Neural cell (in vitro differentiated cells): ENCODE results near the gene FZD2. TPM values are rescaled to one million over a fixed set of nuclear protein-coding genes. Genes with fewer than 3 reads are reported as not detected.

ENCODE experiments used
- H2AFZ ChIP-seq: fragments of 200-600, 300-800 bp; sonication (generic), shearing (Covaris generic); 2 replicates; pipeline ENCODE4 v1.6.0; 2014; ENCODE audit warnings: low read depth, mild to moderate bottlenecking, antibody characterized with exemption, low read length, moderate library complexity
- H3F3A ChIP-seq: fragments of 200-600 bp; shearing (Covaris generic); 2 replicates; pipeline ENCODE4 v1.6.1; 2016; ENCODE audit warnings: mild to moderate bottlenecking, moderate library complexity, mixed read lengths, antibody characterized with exemption, low read length; ENCODE audit not compliant: insufficient read depth, poor library complexity, severe bottlenecking
- H3K27ac ChIP-seq: fragments of 200-600, 300-800 bp; sonication (generic), shearing (Covaris generic); 2 replicates; pipeline ENCODE4 v1.5.1; 2014; ENCODE audit warnings: mild to moderate bottlenecking, low read length, moderate library complexity
- H3K27me3 ChIP-seq: fragments of 300-800, 200-600 bp; sonication (generic), shearing (Covaris generic); 2 replicates; pipeline ENCODE4 v1.6.0; 2014; ENCODE audit warnings: mild to moderate bottlenecking, low read depth, low read length, moderate library complexity; ENCODE audit not compliant: insufficient read depth
- H3K36me3 ChIP-seq: fragments of 300-800, 200-600 bp; sonication (generic), shearing (Covaris generic); 2 replicates; pipeline ENCODE4 v1.5.1; 2014; ENCODE audit warnings: mild to moderate bottlenecking, antibody characterized with exemption, low read length, moderate library complexity; ENCODE audit not compliant: insufficient read depth
- H3K4me2 ChIP-seq: fragments of 300-800, 200-600 bp; sonication (generic), shearing (Covaris generic); 2 replicates; pipeline ENCODE4 v1.6.0; 2014; ENCODE audit warnings: mild to moderate bottlenecking, low read length
- H3K4me3 ChIP-seq: fragments of 300-800, 200-600 bp; sonication (generic), shearing (Covaris generic); 2 replicates; pipeline ENCODE4 v1.5.1; 2014; ENCODE audit warnings: mild to moderate bottlenecking, low read length, moderate library complexity
- H3K79me2 ChIP-seq: fragments of 200-600 bp; shearing (Covaris generic); replicated peaks from 2 replicates; pipeline ENCODE4 v1.6.0; 2014; ENCODE audit warnings: mild to moderate bottlenecking, low read length, moderate library complexity; ENCODE audit not compliant: insufficient read depth
- H3K9ac ChIP-seq: fragments of 300-800, 200-600 bp; sonication (generic), shearing (Covaris generic); 2 replicates; pipeline ENCODE4 v1.6.1; 2016; ENCODE audit warnings: mild to moderate bottlenecking, low read length, mixed read lengths
- H3K9me2 ChIP-seq: fragments of 200-600 bp; shearing (Covaris generic); 2 replicates; pipeline ENCODE4 v1.6.1; 2016; ENCODE audit warnings: mild to moderate bottlenecking, low read length, mixed read lengths; ENCODE audit not compliant: insufficient read depth
- H3K9me3 ChIP-seq: fragments of 200-600, 300-800 bp; sonication (generic), shearing (Covaris generic); 2 replicates; pipeline ENCODE4 v1.6.1; 2016; ENCODE audit warnings: mild to moderate bottlenecking, mixed run types, low read length, moderate library complexity, mixed read lengths
- H4K20me1 ChIP-seq: fragments of 200-600 bp; shearing (Covaris generic); 2 replicates; pipeline ENCODE4 v1.6.1; 2016; ENCODE audit warnings: mild to moderate bottlenecking, mixed run types; ENCODE audit not compliant: insufficient read depth
- CTCF ChIP-seq: fragments of 450-650 bp; IDR thresholded peaks from 2 replicates; pipeline ENCODE4 v1.5.1; 2014; ENCODE audit warnings: antibody characterized with exemption, mild to moderate bottlenecking, moderate library complexity; ENCODE audit not compliant: poor library complexity, severe bottlenecking
- EP300 ChIP-seq: fragments of 450-650 bp; conservative IDR thresholded peaks from 2 replicates; pipeline ENCODE4 v1.6.1; 2014; ENCODE audit warnings: antibody characterized with exemption, mild to moderate bottlenecking, moderate library complexity; ENCODE audit not compliant: poor library complexity, severe bottlenecking
- EZH2 ChIP-seq: fragments of 200-600, 300-800 bp; shearing (Covaris generic), sonication (generic); IDR thresholded peaks from 2 replicates; pipeline ENCODE4 v1.6.1; 2014; ENCODE audit warnings: antibody characterized with exemption, low read length, borderline replicate concordance, mild to moderate bottlenecking; ENCODE audit not compliant: insufficient read depth, poor library complexity, severe bottlenecking
- MXI1 ChIP-seq: fragments of 450-650 bp; conservative IDR thresholded peaks from 2 replicates; pipeline ENCODE4 v1.6.1; 2014; ENCODE audit warnings: antibody characterized with exemption, mild to moderate bottlenecking; ENCODE audit not compliant: poor library complexity, severe bottlenecking
- POLR2AphosphoS5 ChIP-seq: IDR thresholded peaks from 2 replicates; pipeline ENCODE4 v1.6.1; 2012
- RAD21 ChIP-seq: fragments of 450-650 bp; conservative IDR thresholded peaks from 2 replicates; pipeline ENCODE4 v1.6.1; 2014; ENCODE audit warnings: antibody characterized with exemption, mild to moderate bottlenecking, moderate library complexity
- SMC3 ChIP-seq: fragments of 450-650 bp; conservative IDR thresholded peaks from 2 replicates; pipeline ENCODE4 v1.6.1; 2014; ENCODE audit warnings: antibody characterized with exemption, mild to moderate bottlenecking, moderate library complexity; ENCODE audit not compliant: poor library complexity
- TAF1 ChIP-seq: IDR thresholded peaks from 2 replicates; pipeline ENCODE4 v1.6.1; 2012; ENCODE audit warnings: low read depth
- polyA plus RNA-seq: library from polyadenylated mRNA; depleted of rRNA; stranded (reverse); fragments of >200 nt; gene quantifications from 2 replicates; pipeline ENCODE4 v1.2.3, GENCODE V29; 2014
- TF ChIP-seq, protein P1 (sequence below): IDR thresholded peaks from 2 replicates; pipeline ENCODE4 v1.6.1; 2012; ENCODE audit warnings: borderline replicate concordance

The FZD2 gene
- polyA plus RNA-seq, 1 donor from 2014 or later = 2.5 TPM

DNA sequence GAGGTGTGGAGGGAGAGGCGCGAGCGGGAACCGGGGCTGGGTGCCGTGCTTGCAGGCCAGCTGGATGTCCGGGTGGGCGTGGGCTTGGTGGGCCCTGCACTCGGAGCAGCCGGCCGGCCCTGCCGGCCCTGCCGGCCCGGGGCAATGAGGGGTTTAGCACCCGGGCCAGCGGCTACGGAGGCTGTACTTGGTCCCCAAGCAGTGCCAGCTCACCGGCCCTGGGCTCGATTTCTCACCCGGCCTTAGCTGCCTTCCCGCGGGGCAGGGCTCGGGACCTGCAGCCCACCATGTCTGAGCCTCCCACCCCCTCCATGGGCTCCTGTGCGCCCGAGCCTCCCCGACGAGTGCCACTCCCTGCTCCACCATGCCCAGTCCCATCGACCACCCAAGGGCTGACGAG, 29.3 kb upstream of the FZD2 start:
- TF ChIP-seq EZH2 = no peak
- no peak for TF ChIP-seq POLR2AphosphoS5
- TF ChIP-seq CTCF = no peak
- TF ChIP-seq TAF1 = no peak
- TF ChIP-seq EP300 = no peak
- TF ChIP-seq RAD21 = no peak
- no peak for TF ChIP-seq MXI1
- TF ChIP-seq SMC3 = no peak
- Histone ChIP-seq H3K27me3 (no peaks in the 10 kb centered on the region), H3K79me2 (no peaks in the 10 kb centered on the region), H3F3A (no peaks in the 10 kb centered on the region), H3K9me3 (no peaks in the 10 kb centered on the region), H3K9ac (no peak overlapping the region), H3K27ac (no peak overlapping the region), H3K4me2 (no peak overlapping the region), H4K20me1 (no peaks in the 10 kb centered on the region), H3K36me3 (no peaks in the 10 kb centered on the region), H3K4me3 (no peak overlapping the region), H2AFZ (no peak overlapping the region), H3K9me2 (no peaks in the 10 kb centered on the region)

- Histone ChIP-seq H4K20me1 (no peaks in the 10 kb centered on the region), H3K4me2 (no peak overlapping the region), H3K9me2 (no peaks in the 10 kb centered on the region), H2AFZ (no peak overlapping the region), H3K36me3 (no peaks in the 10 kb centered on the region), H3K27ac (no peak overlapping the region), H3K4me3 (no peak overlapping the region), H3K79me2 (no peaks in the 10 kb centered on the region), H3K27me3 (no peaks in the 10 kb centered on the region), H3F3A (no peaks in the 10 kb centered on the region), H3K9ac (no peak overlapping the region), H3K9me3 (no peaks in the 10 kb centered on the region)
- TF ChIP-seq EP300 = no peak
Observed at GRCh38 chr17:44529864-44530263, 27.4 kb upstream of the FZD2 start.

DNA sequence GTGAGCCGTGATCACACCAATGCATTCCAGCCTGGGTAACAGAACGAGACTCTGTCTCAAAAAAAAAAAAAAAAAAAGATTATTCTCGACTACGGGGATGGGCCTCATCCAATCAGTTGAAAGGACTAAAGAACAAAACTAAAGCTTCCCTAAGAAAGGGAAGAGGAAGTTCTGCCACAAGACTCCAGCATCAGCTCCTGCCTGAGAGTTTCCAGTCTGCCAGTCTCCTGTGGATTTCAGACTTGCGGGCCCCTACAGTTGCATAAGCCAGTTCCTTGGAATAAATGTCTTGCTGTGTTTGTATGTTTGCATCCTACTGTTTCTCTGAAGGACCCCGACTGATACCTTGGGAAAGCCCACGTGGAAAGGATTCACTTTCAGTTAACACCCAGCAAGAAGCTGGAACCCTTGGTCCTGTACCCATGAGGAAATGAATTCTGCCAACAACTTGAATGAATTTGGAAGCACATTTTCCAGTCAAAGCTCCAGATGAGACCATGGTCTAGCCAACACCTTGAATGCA, 26.3 kb upstream of the FZD2 start:
- Histone ChIP-seq H3F3A (no peaks in the 10 kb centered on the region), H2AFZ (no peak overlapping the region), H3K27ac (no peak overlapping the region), H3K9me3 (no peaks in the 10 kb centered on the region), H3K79me2 (no peaks in the 10 kb centered on the region), H3K4me3 (no peak overlapping the region), H3K9me2 (no peaks in the 10 kb centered on the region), H3K36me3 (no peaks in the 10 kb centered on the region), H3K4me2 (no peak overlapping the region), H3K27me3 (no peaks in the 10 kb centered on the region), H3K9ac (no peak overlapping the region), H4K20me1 (no peaks in the 10 kb centered on the region)
- TF ChIP-seq TAF1 (no peak), EZH2 (no peak), CTCF (no peak), POLR2AphosphoS5 (no peak), SMC3 (no peak), MXI1 (no peak), EP300 (no peak)
- TF ChIP-seq, protein P1, sequence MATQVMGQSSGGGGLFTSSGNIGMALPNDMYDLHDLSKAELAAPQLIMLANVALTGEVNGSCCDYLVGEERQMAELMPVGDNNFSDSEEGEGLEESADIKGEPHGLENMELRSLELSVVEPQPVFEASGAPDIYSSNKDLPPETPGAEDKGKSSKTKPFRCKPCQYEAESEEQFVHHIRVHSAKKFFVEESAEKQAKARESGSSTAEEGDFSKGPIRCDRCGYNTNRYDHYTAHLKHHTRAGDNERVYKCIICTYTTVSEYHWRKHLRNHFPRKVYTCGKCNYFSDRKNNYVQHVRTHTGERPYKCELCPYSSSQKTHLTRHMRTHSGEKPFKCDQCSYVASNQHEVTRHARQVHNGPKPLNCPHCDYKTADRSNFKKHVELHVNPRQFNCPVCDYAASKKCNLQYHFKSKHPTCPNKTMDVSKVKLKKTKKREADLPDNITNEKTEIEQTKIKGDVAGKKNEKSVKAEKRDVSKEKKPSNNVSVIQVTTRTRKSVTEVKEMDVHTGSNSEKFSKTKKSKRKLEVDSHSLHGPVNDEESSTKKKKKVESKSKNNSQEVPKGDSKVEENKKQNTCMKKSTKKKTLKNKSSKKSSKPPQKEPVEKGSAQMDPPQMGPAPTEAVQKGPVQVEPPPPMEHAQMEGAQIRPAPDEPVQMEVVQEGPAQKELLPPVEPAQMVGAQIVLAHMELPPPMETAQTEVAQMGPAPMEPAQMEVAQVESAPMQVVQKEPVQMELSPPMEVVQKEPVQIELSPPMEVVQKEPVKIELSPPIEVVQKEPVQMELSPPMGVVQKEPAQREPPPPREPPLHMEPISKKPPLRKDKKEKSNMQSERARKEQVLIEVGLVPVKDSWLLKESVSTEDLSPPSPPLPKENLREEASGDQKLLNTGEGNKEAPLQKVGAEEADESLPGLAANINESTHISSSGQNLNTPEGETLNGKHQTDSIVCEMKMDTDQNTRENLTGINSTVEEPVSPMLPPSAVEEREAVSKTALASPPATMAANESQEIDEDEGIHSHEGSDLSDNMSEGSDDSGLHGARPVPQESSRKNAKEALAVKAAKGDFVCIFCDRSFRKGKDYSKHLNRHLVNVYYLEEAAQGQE = no peak
